ENCODE measurements around the gene SLC25A45. TPM values are rescaled to one million over a fixed set of nuclear protein-coding genes. Genes with fewer than 3 reads are reported as not detected.

SLC25A45 gene
- total RNA-seq, 1 donor from 2014 or later: 15.5 TPM

GRCh38 chr11:65357856-65358356, 24.5 kb downstream of the SLC25A45 start:
- Mint-ChIP-seq H3K36me3 (ENCODE audit: low read depth) (no peaks in the 10 kb centered on the region), H3K4me1 (peaks cover 11% of the 10 kb centered on the region), H3K27ac (no peak overlapping the region), H3K9me3 (no peaks in the 10 kb centered on the region), H3K27me3 (peaks cover 9% of the 10 kb centered on the region), H3K4me3 (no peak overlapping the region)
- intact Hi-C loops (cut with micrococcal nuclease): no loop called here
- no peak for DNase-seq

- intact Hi-C loops (cut with micrococcal nuclease): no loop called here
- DNase-seq: no peak
- Mint-ChIP-seq H3K36me3 (ENCODE audit: low read depth) (peaks cover 9% of the 10 kb centered on the region), H3K27me3 (peaks cover 9% of the 10 kb centered on the region), H3K27ac (no peak overlapping the region), H3K4me1 (peaks cover 11% of the 10 kb centered on the region), H3K4me3 (no peak overlapping the region), H3K9me3 (no peaks in the 10 kb centered on the region)
Measured at GRCh38 chr11:65356394-65356972, 26.0 kb downstream of the SLC25A45 start.

DNA sequence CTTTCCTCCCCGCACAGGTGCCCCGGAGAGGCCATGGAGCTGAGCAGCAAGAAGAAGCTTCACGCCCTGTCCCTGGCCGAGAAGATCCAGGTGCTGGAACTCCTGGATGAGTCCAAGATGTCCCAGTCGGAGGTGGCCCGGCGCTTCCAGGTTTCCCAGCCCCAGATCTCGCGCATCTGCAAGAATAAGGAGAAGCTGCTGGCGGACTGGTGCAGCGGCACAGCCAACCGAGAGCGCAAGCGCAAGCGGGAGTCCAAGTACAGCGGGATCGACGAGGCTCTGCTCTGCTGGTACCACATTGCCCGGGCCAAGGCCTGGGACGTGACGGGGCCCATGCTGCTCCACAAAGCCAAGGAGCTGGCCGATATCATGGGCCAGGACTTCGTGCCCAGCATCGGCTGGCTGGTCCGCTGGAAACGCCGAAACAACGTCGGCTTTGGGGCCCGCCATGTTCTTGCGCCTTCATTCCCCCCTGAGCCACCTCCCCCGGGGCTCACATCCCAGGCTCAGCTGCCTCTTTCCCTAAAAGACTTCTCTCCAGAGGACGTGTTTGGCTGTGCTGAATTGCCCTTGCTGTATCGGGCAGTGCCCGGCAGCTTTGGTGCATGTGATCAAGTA, 26.6 kb downstream of the SLC25A45 start:
- H3K4me1 Mint-ChIP-seq: peaks cover 11% of the 10 kb centered on the region
- H3K36me3 Mint-ChIP-seq (ENCODE audit: low read depth): peaks cover 9% of the 10 kb centered on the region
- H3K27ac Mint-ChIP-seq: peak overlapping the region; percentile 85
- no peak for DNase-seq
- no peaks in the 10 kb centered on the region for H3K9me3 Mint-ChIP-seq
- H3K4me3 Mint-ChIP-seq: peak overlapping the region; percentile 93
- peaks cover 9% of the 10 kb centered on the region for H3K27me3 Mint-ChIP-seq
- intact Hi-C loops (cut with micrococcal nuclease): no loop called here

DNA sequence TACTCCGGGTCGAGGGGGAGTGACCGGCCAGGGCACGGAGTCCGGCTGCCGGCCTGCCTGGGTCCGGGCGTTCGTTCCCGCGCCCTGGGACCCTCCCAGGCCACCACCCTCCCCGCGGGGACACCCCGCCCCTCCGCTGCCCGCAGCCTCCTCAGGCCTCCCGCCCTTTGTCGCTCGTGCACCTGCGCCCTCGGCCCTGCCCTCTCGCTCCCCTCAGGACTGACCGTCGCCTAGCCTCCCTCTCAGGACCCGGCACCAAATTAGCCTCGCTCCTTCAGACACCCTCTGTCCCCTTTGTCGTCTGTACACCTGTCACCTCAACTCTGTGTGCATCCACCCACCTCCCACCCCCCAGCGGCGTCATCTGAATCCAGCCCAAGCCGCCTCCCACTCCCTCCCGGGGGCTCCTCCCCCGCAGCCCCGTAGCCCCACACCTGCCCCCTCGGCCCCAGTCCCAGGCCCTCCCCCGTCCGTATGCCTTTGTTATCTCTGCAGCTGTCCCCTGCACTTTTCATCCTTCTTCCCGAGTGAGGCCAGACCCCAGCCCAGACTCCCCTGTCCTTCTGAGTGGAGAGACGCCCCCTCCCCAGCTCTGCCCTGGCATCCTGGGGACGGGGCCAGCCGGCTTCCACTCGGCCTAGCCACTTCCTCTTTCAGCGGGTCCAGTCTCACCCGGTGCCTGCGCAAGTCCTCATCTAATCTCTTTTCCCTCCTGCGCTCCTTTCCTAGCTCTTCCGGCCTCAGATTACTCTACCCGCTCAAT, 27.3 kb downstream of the SLC25A45 start:
- Mint-ChIP-seq H3K36me3 (ENCODE audit: low read depth) (peaks cover 9% of the 10 kb centered on the region), H3K4me1 (peaks cover 11% of the 10 kb centered on the region), H3K27ac (peak overlapping the region; percentile 85), H3K9me3 (no peaks in the 10 kb centered on the region), H3K4me3 (peak overlapping the region; percentile 93), H3K27me3 (peaks cover 9% of the 10 kb centered on the region)
- DNase-seq: peak; percentile 84
- intact Hi-C loops (cut with micrococcal nuclease): no loop called here

DNA sequence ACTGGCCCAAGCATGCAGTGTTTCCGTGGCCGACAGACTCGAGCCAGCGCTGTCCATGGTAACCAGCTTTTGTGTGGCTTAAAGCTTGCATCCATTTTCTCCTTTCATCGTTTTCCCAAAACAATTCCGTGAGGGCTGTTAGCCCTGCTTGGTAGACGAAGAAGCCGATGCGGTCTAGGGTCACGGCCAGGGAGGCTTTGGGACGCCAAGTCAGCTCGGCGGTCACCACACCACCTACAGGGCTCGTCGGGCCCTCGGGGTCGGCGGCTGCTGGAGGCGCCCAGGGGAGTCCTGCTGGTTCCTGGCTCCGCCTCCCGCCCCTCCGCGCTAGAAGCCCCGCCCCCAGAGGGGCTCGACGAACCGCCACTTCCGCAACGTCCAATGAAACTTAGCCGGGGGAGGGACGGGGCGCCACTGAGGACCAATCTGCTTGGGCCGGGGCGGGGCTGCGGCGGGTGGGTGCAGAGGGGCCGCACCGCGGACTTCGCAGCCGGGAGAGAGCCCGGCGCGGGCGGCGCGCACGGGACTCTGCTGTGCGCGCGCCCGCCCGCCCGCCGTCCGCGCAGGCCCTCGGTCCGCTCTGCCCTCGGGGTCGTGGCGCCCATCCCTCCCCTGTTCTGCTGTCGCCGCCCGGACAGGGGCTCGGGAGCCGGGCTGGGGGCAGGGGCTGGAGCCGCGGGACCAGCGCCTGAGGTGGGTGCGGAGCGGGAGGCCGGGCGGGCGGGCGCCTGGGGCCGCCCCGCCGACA, 28.0 kb downstream of the SLC25A45 start, which contains the start of gene TIGD3:
TSS of gene TIGD3 (plus strand) at position 487 of the 748 bp plus-strand sequence. CDS start 1,058 bp downstream, outside the sequence.
- Mint-ChIP-seq H3K9me3 (no peaks in the 10 kb centered on the region), H3K4me1 (peaks cover 11% of the 10 kb centered on the region), H3K4me3 (peak within 1 kb of the TSS; percentile 93), H3K27ac (peak within 1 kb of the TSS; percentile 85), H3K27me3 (peaks cover 6% of the 10 kb centered on the region), H3K36me3 (ENCODE audit: low read depth) (peaks cover 12% of the 10 kb centered on the region)
- intact Hi-C loops (cut with micrococcal nuclease): loop anchor here (1.0 kb wide), 1 partner anchor 21 kb away; the partner anchor contains the start of gene DPF2
- DNase-seq: peak; percentile 99

GRCh38 chr11:65353900-65354264, 28.6 kb downstream of the SLC25A45 start:
- peaks cover 6% of the 10 kb centered on the region for H3K27me3 Mint-ChIP-seq
- no peak for DNase-seq
- H3K4me3 Mint-ChIP-seq: peak overlapping the region; percentile 42
- intact Hi-C loops (cut with micrococcal nuclease): loop anchor here (1.0 kb wide), 1 partner anchor 21 kb away; the partner anchor contains the start of gene DPF2
- peaks cover 16% of the 10 kb centered on the region for H3K36me3 Mint-ChIP-seq (ENCODE audit: low read depth)
- peaks cover 11% of the 10 kb centered on the region for H3K4me1 Mint-ChIP-seq
- H3K9me3 Mint-ChIP-seq: no peaks in the 10 kb centered on the region
- H3K27ac Mint-ChIP-seq: no peak overlapping the region

- no peak overlapping the region for H3K27ac Mint-ChIP-seq
- peak overlapping the region; percentile 42 for H3K4me3 Mint-ChIP-seq
Measured at GRCh38 chr11:65353376-65353775, 29.1 kb downstream of the SLC25A45 start.

GRCh38 chr11:65352783-65353182, 29.7 kb downstream of the SLC25A45 start:
- Mint-ChIP-seq H3K4me1 (peaks cover 11% of the 10 kb centered on the region), H3K27ac (no peak overlapping the region), H3K4me3 (no peak overlapping the region), H3K9me3 (no peaks in the 10 kb centered on the region), H3K36me3 (ENCODE audit: low read depth) (peaks cover 26% of the 10 kb centered on the region), H3K27me3 (peaks cover 4% of the 10 kb centered on the region)
- DNase-seq: no peak
- intact Hi-C loops (cut with micrococcal nuclease): no loop called here

More at GRCh38 chr11:65353376-65353775, 29.1 kb downstream of the SLC25A45 start:
- H3K9me3 Mint-ChIP-seq: no peaks in the 10 kb centered on the region
- intact Hi-C loops (cut with micrococcal nuclease): no loop called here
- H3K4me1 Mint-ChIP-seq: peaks cover 11% of the 10 kb centered on the region
- H3K27me3 Mint-ChIP-seq: peaks cover 6% of the 10 kb centered on the region
- H3K36me3 Mint-ChIP-seq (ENCODE audit: low read depth): peaks cover 21% of the 10 kb centered on the region
- no peak for DNase-seq

- no peak for DNase-seq
- Mint-ChIP-seq H3K36me3 (ENCODE audit: low read depth) (peaks cover 30% of the 10 kb centered on the region), H3K27ac (no peak overlapping the region), H3K27me3 (peaks cover 2% of the 10 kb centered on the region), H3K4me3 (no peak overlapping the region), H3K4me1 (peaks cover 13% of the 10 kb centered on the region), H3K9me3 (no peaks in the 10 kb centered on the region)
- intact Hi-C loops (cut with micrococcal nuclease): no loop called here
Measured at GRCh38 chr11:65351511-65351910, 30.9 kb downstream of the SLC25A45 start.

DNA sequence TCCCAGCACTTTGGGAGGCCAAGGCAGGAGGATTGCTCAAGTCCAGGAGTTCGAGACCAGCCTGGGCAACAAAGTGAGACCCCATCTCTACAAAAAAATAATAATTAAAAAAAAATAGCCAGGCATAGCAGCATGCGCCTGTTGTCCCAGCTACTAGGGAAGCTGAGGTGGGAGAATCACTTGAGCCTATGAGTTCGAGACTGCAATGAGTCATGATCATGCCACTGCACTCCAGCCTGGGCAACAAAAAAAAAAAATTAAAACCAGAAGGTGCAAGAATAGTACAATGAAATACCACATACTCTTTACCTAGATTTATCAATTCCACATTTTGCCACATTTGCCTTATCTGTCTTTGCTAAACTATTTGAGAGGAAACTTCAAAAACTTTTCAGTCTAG, 40.6 kb downstream of the SLC25A45 start:
- H3K4me3 Mint-ChIP-seq: no peak overlapping the region
- no peaks in the 10 kb centered on the region for H3K9me3 Mint-ChIP-seq
- no peaks in the 10 kb centered on the region for H3K27me3 Mint-ChIP-seq
- no peak overlapping the region for H3K27ac Mint-ChIP-seq
- DNase-seq: no peak
- intact Hi-C loops (cut with micrococcal nuclease): no loop called here
- peaks cover 23% of the 10 kb centered on the region for H3K4me1 Mint-ChIP-seq
- H3K36me3 Mint-ChIP-seq (ENCODE audit: low read depth): peaks cover 67% of the 10 kb centered on the region

DNA sequence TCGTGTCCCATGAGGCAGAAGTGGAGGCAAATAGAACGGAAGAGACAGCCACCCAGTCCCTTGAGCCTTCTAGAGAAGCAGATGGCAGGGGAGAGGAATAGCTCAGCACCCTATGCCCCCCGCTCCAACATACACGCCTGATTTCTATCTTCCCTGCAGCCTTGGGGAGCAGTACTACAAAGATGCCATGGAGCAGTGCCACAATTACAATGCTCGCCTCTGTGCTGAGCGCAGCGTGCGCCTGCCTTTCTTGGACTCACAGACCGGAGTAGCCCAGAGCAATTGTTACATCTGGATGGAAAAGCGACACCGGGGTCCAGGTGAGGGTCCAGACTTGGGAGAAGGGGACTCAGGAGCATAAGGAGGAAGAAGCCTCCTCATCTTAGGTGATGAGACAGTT, 42.2 kb downstream of the SLC25A45 start:
- intact Hi-C loops (cut with micrococcal nuclease): no loop called here
- H3K4me1 Mint-ChIP-seq: peaks cover 25% of the 10 kb centered on the region
- peaks cover 59% of the 10 kb centered on the region for H3K36me3 Mint-ChIP-seq (ENCODE audit: low read depth)
- H3K27ac Mint-ChIP-seq: no peak overlapping the region
- no peak overlapping the region for H3K4me3 Mint-ChIP-seq
- no peaks in the 10 kb centered on the region for H3K27me3 Mint-ChIP-seq
- no peak for DNase-seq
- no peaks in the 10 kb centered on the region for H3K9me3 Mint-ChIP-seq

DNA sequence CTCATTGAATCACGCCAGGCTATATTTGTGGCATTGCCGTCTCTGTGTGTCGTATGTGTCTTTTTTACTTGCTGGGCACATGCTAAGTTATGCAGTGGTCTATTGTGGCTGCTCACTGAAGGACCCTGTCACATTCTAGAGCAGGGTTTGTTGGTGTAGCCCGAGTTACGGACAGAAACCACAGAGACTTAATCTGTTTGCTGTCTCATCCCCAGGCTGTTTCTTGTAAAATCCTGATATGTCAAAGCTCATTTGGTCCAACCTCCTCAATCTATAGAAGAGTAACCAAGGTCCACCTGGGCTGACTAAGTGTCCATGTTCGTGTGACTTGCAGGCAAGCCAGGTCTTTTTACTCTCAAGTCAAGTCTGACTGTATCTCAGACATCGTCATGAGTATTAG, 43.8 kb downstream of the SLC25A45 start:
- no peaks in the 10 kb centered on the region for H3K9me3 Mint-ChIP-seq
- H3K4me1 Mint-ChIP-seq: peaks cover 33% of the 10 kb centered on the region
- H3K27ac Mint-ChIP-seq: no peak overlapping the region
- no peak overlapping the region for H3K4me3 Mint-ChIP-seq
- intact Hi-C loops (cut with micrococcal nuclease): no loop called here
- H3K27me3 Mint-ChIP-seq: no peaks in the 10 kb centered on the region
- DNase-seq: no peak
- peaks cover 53% of the 10 kb centered on the region for H3K36me3 Mint-ChIP-seq (ENCODE audit: low read depth)

DNA sequence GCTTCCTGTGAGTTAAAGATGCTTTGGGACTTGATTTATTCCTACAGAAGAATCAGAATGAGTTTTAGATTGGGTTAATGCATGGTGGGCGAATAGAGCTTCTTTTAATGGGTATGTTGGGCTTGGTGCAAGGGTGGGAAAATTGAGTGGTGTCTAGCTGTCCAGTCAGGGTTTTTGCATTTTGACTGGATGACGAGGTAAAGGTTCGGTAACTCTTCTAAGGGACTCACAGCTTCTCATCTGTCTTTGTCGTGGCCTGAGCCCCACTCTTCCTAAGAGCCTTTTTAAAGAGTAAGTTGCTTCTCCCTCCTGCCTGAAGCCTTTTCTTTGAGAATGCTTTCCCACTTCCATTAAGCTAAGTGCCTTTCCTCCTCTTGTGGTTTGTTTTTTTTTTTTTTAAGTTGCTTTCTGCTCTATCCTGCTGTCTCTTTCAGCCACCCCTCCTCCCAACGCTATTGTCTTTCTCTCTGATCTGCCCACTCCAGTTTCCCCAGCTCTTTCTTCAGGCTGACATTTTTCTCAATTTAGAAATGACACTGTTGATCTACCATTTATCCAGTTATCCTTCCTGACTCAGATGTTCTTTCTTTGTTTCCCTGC, 47.6 kb downstream of the SLC25A45 start:
- no peak for DNase-seq
- H3K4me3 Mint-ChIP-seq: peak overlapping the region; percentile 94
- peaks cover 30% of the 10 kb centered on the region for H3K36me3 Mint-ChIP-seq (ENCODE audit: low read depth)
- peak overlapping the region; percentile 89 for H3K27ac Mint-ChIP-seq
- no peaks in the 10 kb centered on the region for H3K9me3 Mint-ChIP-seq
- peaks cover 32% of the 10 kb centered on the region for H3K4me1 Mint-ChIP-seq
- no peaks in the 10 kb centered on the region for H3K27me3 Mint-ChIP-seq
- intact Hi-C loops (cut with micrococcal nuclease): loop anchor here (5.0 kb wide), 1 partner anchor 72 kb away; the partner anchor contains the start of gene POLA2

Measured in activated CD4-positive, alpha-beta T cell treated with anti-CD3 and anti-CD28 coated beads, Interleukin-2, amount 10 ng/mL, durations not matched to agents 24 days and 14 days (primary cell).